ENCODE measurements around the gene PTH2R. TPM values are rescaled to one million over a fixed set of nuclear protein-coding genes. Genes with fewer than 3 reads are reported as not detected.
"Not testable (repeated sequence)": the region's sequence is repeated elsewhere in the genome, so short reads cannot be mapped to it uniquely, and the experiment has no call there.

The PTH2R gene
- total RNA-seq, 1 experiment from 2014 or later = 0.32 TPM

DNA sequence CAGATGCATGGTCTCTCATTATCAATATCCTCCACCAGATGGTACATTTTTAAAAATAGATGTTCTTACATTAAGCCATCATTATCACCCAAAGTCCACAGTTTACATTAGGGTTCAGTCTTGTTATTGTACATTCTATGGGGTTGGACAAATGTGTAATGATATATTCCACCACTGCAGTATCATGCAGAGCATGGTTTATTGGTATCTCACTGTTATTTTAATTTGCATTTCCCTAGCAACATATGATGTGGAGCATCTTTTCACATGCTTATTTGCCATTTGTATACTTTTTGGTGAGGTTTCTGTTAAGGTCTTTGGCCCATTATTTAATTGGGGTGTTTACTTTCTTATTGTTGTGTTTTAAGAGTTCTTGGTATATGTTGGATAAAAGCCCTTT lies 95.7 kb downstream of the PTH2R start:
- Histone ChIP-seq H3K4me1 (no peaks in the 10 kb centered on the region), H3K4me3 (ENCODE audit: low read depth, low read length) (no peak overlapping the region), H3K27me3 (replicated peaks; ENCODE audit: control insufficient read depth, insufficient read depth, low read length) (no peaks in the 10 kb centered on the region), H3K9me3 (no peaks in the 10 kb centered on the region), H3K36me3 (ENCODE audit: control insufficient read depth, insufficient read depth, low read length) (no peaks in the 10 kb centered on the region)
- Mint-ChIP-seq H3K36me3 (ENCODE audit: insufficient read depth, unreplicated experiment) (no peaks in the 10 kb centered on the region), H3K27ac (ENCODE audit: unreplicated experiment) (no peak overlapping the region), H3K27me3 (ENCODE audit: insufficient read depth, unreplicated experiment) (no peaks in the 10 kb centered on the region), H3K9me3 (ENCODE audit: unreplicated experiment) (peaks cover 12% of the 10 kb centered on the region), H3K4me3 (ENCODE audit: unreplicated experiment) (no peak overlapping the region), H3K4me1 (ENCODE audit: low read depth, unreplicated experiment) (no peaks in the 10 kb centered on the region)
- ChIA-PET POLR2A (no interaction called here), CTCF (no interaction called here)
- intact Hi-C loops (cut with micrococcal nuclease; ENCODE audit: unreplicated experiment) = no loop called here
- no TSS peak for BruUV-seq (replicated peaks)
- TF ChIP-seq, protein P1, sequence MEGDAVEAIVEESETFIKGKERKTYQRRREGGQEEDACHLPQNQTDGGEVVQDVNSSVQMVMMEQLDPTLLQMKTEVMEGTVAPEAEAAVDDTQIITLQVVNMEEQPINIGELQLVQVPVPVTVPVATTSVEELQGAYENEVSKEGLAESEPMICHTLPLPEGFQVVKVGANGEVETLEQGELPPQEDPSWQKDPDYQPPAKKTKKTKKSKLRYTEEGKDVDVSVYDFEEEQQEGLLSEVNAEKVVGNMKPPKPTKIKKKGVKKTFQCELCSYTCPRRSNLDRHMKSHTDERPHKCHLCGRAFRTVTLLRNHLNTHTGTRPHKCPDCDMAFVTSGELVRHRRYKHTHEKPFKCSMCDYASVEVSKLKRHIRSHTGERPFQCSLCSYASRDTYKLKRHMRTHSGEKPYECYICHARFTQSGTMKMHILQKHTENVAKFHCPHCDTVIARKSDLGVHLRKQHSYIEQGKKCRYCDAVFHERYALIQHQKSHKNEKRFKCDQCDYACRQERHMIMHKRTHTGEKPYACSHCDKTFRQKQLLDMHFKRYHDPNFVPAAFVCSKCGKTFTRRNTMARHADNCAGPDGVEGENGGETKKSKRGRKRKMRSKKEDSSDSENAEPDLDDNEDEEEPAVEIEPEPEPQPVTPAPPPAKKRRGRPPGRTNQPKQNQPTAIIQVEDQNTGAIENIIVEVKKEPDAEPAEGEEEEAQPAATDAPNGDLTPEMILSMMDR (IDR thresholded peaks at IDR 0.05; ENCODE audit: insufficient read depth in 1 of 2, low read depth in 1 of 2, low read length in 1 of 2, severe bottlenecking in 1 of 2, unreplicated experiment in 1 of 2) = no peak
- DNase-seq = no peak

DNA sequence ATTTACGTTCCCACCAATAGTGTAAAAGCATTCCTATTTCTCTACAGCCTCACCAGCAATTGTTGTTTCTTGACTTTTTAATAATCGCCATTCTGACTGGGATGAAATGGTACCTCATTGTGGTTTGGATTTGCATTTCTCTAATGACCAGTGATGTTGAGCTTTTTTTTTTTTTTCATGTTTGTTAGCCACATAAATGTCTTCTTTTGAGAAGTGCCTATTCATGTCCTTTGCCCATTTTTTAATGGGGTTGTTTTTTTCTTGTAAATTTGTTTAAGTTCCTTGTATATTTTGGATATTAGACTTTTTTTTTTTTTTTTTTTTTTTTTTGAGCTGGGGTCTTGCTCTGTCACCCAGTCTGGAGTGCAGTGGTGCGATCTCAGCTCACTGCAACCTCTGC lies 98.8 kb downstream of the PTH2R start:
- H3K36me3 ChIP-seq (ENCODE audit: control insufficient read depth, insufficient read depth, low read length); BruUV-seq (replicated peaks); CTCF ChIA-PET; H3K4me3 ChIP-seq (ENCODE audit: low read depth, low read length); H3K27ac Mint-ChIP-seq (ENCODE audit: unreplicated experiment); POLR2A ChIA-PET; H3K27me3 ChIP-seq (replicated peaks; ENCODE audit: control insufficient read depth, insufficient read depth, low read length); intact Hi-C loops (cut with micrococcal nuclease; ENCODE audit: unreplicated experiment); H3K27me3 Mint-ChIP-seq (ENCODE audit: insufficient read depth, unreplicated experiment); DNase-seq; H3K36me3 Mint-ChIP-seq (ENCODE audit: insufficient read depth, unreplicated experiment); H3K4me3 Mint-ChIP-seq (ENCODE audit: unreplicated experiment); H3K4me1 Mint-ChIP-seq (ENCODE audit: low read depth, unreplicated experiment); H3K4me1 ChIP-seq: not testable (repeated sequence)
- peaks cover 18% of the 10 kb centered on the region; the same call in 1 of the 2 replicates for H3K9me3 ChIP-seq
- peaks cover 35% of the 10 kb centered on the region for H3K9me3 Mint-ChIP-seq (ENCODE audit: unreplicated experiment)

DNA sequence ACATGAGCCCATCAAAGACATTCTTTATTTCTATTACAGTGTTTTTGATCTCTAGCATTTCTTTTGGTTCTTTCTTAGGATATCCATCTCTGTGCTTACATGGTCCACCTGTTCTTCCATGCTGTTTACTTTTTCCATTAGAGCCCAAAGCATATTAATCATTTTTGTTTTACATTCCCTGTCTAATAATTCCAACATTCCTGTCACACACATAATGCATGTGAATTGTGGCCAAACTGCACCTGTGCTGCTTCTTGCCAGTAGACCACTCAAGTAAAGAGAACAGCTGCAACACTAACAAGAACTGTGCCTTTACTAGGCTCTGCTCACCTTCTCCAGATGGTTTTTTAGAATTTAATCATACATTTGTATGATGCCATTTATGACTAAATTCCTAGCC lies 103.0 kb downstream of the PTH2R start:
- H3K27ac Mint-ChIP-seq (ENCODE audit: unreplicated experiment) = no peak overlapping the region
- no peaks in the 10 kb centered on the region for H3K27me3 Mint-ChIP-seq (ENCODE audit: insufficient read depth, unreplicated experiment)
- no peaks in the 10 kb centered on the region for H3K4me1 ChIP-seq
- intact Hi-C loops (cut with micrococcal nuclease; ENCODE audit: unreplicated experiment) = no loop called here
- H3K36me3 Mint-ChIP-seq (ENCODE audit: insufficient read depth, unreplicated experiment) = no peaks in the 10 kb centered on the region
- no peak overlapping the region for H3K4me3 Mint-ChIP-seq (ENCODE audit: unreplicated experiment)
- no peak for DNase-seq
- peaks cover 35% of the 10 kb centered on the region for H3K9me3 Mint-ChIP-seq (ENCODE audit: unreplicated experiment)
- H3K4me3 ChIP-seq (ENCODE audit: low read depth, low read length) = no peak overlapping the region
- peaks cover 18% of the 10 kb centered on the region; the same call in 1 of the 2 replicates for H3K9me3 ChIP-seq
- CTCF ChIA-PET = no interaction called here
- POLR2A ChIA-PET = no interaction called here
- H3K27me3 ChIP-seq (replicated peaks; ENCODE audit: control insufficient read depth, insufficient read depth, low read length) = no peaks in the 10 kb centered on the region
- TF ChIP-seq, protein P1 (IDR thresholded peaks at IDR 0.05; ENCODE audit: insufficient read depth in 1 of 2, low read depth in 1 of 2, low read length in 1 of 2, severe bottlenecking in 1 of 2, unreplicated experiment in 1 of 2) = no peak
- BruUV-seq (replicated peaks) = no TSS peak
- H3K36me3 ChIP-seq (ENCODE audit: control insufficient read depth, insufficient read depth, low read length) = no peaks in the 10 kb centered on the region
- peaks cover 6% of the 10 kb centered on the region for H3K4me1 Mint-ChIP-seq (ENCODE audit: low read depth, unreplicated experiment)

DNA sequence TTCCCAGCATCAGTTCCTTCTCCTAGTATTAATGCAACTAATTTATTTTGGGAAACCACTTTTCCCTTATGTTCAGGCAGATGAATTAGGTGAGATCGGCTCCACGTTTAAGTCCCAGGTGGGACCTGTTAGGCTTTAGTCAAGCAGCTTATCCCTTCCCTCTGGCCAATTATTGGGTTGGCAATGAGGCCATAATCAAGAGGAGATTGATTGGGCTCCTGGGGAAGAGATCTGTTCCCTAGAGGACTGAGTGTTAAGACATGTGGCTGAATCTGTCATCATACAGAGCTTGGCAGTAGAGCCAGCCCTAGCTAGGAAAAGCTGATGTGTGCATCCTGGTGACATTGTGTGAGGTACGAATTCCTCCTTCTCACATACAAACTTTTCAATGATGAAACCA lies 104.4 kb downstream of the PTH2R start:
- no peak for DNase-seq
- Histone ChIP-seq H3K27me3 (replicated peaks; ENCODE audit: control insufficient read depth, insufficient read depth, low read length) (no peaks in the 10 kb centered on the region), H3K4me3 (ENCODE audit: low read depth, low read length) (no peak overlapping the region), H3K4me1 (no peaks in the 10 kb centered on the region), H3K36me3 (ENCODE audit: control insufficient read depth, insufficient read depth, low read length) (no peaks in the 10 kb centered on the region), H3K9me3 (peaks cover 23% of the 10 kb centered on the region; the same call in 1 of the 2 replicates)
- H3K4me1 Mint-ChIP-seq (ENCODE audit: low read depth, unreplicated experiment) = peaks cover 6% of the 10 kb centered on the region
- POLR2A ChIA-PET = no interaction called here
- no peak overlapping the region for H3K27ac Mint-ChIP-seq (ENCODE audit: unreplicated experiment)
- no peak overlapping the region for H3K4me3 Mint-ChIP-seq (ENCODE audit: unreplicated experiment)
- TF ChIP-seq, protein P1 (IDR thresholded peaks at IDR 0.05; ENCODE audit: insufficient read depth in 1 of 2, low read depth in 1 of 2, low read length in 1 of 2, severe bottlenecking in 1 of 2, unreplicated experiment in 1 of 2) = no peak
- H3K36me3 Mint-ChIP-seq (ENCODE audit: insufficient read depth, unreplicated experiment) = no peaks in the 10 kb centered on the region
- intact Hi-C loops (cut with micrococcal nuclease; ENCODE audit: unreplicated experiment) = no loop called here
- no TSS peak for BruUV-seq (replicated peaks)
- no peaks in the 10 kb centered on the region for H3K27me3 Mint-ChIP-seq (ENCODE audit: insufficient read depth, unreplicated experiment)
- CTCF ChIA-PET = no interaction called here
- H3K9me3 Mint-ChIP-seq (ENCODE audit: unreplicated experiment) = peaks cover 44% of the 10 kb centered on the region

Measured in Caco-2 (cell line).